Stimulated activated naive CD8-positive, alpha-beta T cell treated with anti-CD3 and anti-CD28 coated beads, Interleukin-15, Interleukin-2, amounts not matched to agents 100 U/mL and 50 U/mL, for 24 hours (primary cell): ENCODE measurements around the gene SDS.
A peak's percentile ranks its signal among the peaks of the same experiment; 100 is the strongest.

ENCODE experiments used
- ATAC-seq: fragments of 150-1000 bp; cut with Tn5 transposase; one replicate; pipeline ENCODE4 v1.10.0; 2021
- DNase-seq: peaks from one replicate; pipeline ENCODE4 v3.0.0; 2021

Gene SDS

GRCh38 chr12:113403435-113404415, at the start of gene SDS:
SDS (minus strand) TSS chr12:113403887; CDS start chr12:113399708, 4,179 bp downstream.
- ATAC-seq (peak; percentile 28), DNase-seq (no peak)

DNA sequence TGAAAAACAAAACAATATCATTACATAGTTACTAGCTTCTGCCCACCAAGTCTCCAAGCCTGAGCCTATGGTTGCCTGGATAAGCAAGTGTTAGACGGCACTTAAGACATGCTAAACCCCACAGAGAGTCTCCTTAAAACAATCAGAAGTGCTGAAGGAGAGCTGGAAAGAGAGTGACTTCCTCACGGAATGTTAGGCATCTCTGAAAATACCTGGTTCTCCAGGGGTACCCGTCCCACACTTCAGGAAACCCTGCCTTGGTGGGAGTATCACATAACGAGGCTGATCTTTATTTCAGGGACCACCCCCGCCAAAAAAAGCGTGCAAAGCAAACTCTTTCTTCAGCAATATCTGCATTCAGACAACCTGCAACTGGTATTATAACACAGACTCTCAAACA, 49.6 kb upstream of the SDS start:
- ATAC-seq = no peak
- DNase-seq = no peak

DNA sequence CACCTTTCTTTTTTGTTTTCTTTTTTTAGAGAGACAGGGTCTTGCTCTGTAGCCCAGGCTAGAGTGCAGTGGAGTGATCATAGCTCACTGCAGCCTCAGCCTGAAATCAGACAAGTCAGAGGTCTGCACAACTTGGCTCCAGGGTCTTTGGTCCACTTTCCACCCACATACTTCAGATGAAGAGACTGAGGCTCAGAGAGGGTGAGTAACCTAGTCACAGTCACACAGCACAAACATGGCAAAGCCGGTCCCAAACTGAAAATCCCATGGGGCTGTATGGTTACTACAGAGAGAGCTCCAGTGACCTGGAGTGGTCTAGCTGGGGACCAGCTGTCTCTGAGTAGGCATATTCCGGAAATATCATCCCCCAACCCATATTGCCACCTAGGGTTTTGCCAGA, 48.8 kb upstream of the SDS start:
- no peak for ATAC-seq

DNA sequence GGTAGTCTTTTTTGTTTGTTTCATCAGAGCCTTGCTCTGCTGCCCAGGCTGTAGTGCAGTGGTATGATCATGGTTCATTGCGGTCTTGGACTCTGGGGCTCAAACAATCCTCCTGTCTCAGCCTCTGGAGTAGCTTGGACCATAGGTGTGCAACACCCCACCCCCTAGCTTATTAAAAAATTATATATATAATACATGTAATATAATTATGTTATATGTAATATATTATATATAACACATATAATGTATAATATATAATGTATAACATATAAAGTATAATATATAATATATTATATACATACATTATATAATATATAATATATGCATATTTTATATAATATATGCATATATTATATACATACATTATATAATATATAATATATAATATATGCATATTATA, 46.2 kb upstream of the SDS start:
- ATAC-seq = no peak

More for the DNA sequence above, 48.8 kb upstream of the SDS start:
- no peak for DNase-seq

GRCh38 chr12:113449299-113449698, 45.6 kb upstream of the SDS start:
- DNase-seq (no peak), ATAC-seq (no peak)

More for the DNA sequence above, 46.2 kb upstream of the SDS start:
- DNase-seq = no peak

DNA sequence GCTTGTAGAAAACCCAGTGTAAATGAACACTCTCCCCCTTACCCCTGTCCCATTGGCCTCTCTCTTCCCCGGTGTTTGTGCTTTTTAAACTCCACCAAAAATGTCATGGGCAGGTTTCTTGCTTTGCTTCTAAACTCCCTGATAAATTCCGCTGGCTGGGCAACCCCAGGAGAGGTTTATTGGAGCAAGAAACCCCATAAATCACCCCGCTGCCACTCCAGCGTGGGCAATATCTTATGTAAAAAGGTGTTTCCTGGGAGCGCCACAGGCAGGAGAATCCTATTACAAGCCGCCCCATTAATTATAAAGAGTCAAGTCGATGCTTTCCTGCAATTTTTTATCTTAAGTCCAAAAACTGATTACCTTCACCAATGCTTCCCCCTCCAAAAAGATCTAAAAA, 45.2 kb upstream of the SDS start:
- DNase-seq = no peak

DNA sequence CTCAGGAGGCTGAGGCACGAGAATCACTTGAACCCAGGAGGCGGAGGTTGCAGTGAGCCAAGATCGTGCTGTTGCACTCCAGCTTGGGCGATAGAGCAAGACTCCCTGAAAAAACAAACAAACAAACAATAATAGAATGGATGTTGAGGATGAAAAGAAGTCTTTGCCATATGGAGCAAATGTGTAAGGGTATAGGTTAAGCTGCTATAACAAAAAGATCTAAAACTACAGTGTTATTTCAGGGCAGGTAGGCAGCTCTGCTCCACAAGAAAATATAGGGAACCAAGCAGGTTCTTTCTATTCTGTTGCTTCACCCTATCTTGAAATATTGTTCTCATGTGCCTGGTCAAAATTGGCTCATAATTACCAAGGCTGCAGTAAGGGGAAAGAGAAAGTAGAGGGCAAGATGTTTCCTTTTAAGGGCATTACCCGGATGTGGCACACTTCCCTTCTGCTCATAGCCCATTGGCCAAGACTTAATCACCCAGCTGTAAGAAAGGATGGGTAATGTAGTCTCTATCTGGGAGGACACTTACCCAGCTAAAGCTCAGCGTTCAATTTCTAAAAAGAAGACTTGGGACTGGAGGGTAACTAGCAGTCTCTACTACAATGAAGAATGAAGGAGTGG, 42.0 kb upstream of the SDS start:
- ATAC-seq (no peak), DNase-seq (no peak)

More for the DNA sequence above, 45.2 kb upstream of the SDS start:
- ATAC-seq = no peak

DNA sequence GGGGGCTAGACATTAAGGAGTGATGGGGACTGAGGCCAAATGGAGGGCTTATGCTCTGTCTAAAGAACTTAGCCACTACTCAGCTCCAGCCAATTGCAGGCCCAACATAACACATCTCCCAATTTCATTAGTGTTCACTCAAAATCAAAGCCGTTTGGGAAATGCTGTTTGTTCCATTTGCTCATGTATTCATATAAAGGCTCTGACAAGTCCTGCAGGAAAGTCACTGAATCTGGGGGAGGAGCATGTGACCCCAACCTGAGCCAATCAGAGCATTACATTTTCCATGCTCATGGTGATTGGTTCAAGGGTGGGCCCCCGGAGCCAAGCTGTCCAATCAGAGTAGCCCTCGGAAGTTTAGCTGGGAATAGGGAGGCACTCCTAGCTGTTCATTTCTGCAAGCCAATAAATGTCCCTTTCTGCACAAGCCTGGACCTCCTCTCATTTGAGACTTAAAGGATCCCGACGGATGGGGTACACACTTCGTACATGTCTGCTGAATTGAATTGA, 39.4 kb upstream of the SDS start:
- DNase-seq = no peak
- ATAC-seq = no peak

- ATAC-seq (no peak), DNase-seq (no peak)
Measured at GRCh38 chr12:113440947-113441782, 37.5 kb upstream of the SDS start.

GRCh38 chr12:113440336-113440735, 36.6 kb upstream of the SDS start:
- ATAC-seq (no peak), DNase-seq (no peak)

DNA sequence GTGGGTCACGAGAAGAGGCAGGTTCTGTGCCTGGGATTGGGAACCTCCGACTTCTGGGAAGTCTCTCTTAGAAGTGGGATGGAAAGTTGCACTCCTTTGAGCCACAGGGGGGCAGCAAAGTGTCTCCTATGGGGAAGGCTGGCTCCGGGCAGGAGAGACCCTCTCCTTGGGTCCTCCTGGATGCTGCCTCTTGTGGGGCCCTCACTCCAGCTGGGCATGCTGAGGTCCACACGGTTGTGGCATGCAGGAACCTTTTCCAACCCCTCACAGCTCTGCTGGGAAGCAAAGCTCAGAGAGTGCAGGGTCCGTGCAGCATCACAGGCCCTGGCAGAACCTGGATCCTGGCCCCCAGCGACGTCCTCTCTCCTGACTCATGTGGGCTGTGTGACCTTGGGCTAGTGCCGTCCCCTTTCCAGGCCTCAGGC, 35.9 kb upstream of the SDS start:
- ATAC-seq (peak; percentile 37), DNase-seq (peak; percentile 31)

GRCh38 chr12:113439301-113439597, 35.6 kb upstream of the SDS start:
- DNase-seq (no peak), ATAC-seq (no peak)

DNA sequence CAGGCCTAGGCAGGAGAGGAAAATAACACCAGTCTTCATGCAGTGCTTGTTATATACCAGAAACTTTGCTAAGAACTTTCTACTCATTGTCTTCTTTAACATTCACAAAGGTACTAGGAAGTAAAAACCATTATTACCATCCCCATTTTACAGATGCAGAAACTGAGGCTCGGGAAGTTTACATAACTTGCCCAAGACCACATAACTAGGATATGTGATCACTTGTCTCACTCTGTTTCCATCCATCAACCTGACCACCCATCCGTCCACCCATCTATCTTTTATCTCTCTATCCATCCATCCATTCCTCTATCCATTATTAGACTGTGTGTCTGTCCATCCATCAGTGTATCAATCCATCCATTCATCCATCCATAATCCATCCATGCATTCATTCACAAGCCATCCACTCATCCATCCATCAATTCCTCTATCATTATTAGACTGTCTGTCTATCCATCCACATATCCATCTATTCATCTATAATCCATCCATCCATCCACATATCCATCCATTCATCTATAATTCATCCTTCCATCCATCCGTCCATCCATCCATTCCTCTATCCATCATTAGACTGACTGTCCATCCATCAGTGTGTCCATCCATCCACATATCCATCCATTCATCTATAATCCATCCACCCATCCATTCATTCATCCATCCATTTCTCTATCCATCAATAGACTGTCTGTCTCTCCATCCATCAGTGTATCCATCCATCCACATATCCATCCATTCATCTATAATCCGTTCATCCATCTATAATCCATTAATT, 35.0 kb upstream of the SDS start:
- DNase-seq (no peak), ATAC-seq (no peak)

GRCh38 chr12:113437729-113438100, 34.0 kb upstream of the SDS start:
- no peak for ATAC-seq
- DNase-seq = no peak

GRCh38 chr12:113436993-113437728, 33.5 kb upstream of the SDS start:
- ATAC-seq = no peak
- no peak for DNase-seq

DNA sequence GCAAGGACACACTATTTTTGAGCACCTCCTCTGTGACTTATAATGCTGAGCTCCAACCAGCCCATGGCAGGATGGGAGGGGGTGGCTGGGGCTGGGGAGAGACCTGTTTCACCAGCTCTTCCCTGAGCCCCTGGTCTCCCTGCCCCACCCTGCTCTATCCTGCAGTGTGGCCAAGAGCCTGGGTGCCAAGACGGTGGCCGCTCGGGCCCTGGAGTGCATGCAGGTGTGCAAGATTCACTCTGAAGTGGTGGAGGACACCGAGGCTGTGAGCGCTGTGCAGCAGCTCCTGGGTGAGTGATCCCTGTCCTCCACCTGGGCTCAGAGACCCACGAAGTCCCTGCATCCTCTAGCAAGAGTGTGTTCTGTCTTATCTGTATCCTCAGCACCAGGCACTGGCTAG, 32.9 kb upstream of the SDS start:
- DNase-seq (no peak), ATAC-seq (no peak)

GRCh38 chr12:113435367-113435766, 31.7 kb upstream of the SDS start:
- ATAC-seq = no peak
- DNase-seq = no peak

DNA sequence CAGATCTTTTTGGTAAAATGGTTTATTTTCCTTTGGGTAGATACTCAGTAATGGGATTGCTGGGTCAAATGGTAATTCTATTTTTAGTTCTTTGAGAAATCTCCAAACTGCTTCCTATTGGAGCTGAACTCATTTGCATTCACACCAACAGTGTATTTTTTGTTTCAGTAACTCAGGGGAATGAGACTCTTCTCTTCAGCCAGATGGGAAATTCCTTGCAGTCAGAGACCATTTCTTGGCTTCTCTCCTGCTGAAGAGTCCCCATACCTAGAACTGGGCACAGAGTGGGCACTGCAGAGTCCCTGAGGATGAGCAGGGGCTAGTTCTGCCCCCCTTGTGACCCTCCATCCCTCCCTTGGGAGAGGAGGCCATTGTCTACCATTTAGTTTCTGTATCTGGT, 29.3 kb upstream of the SDS start:
- ATAC-seq (no peak), DNase-seq (no peak)

DNA sequence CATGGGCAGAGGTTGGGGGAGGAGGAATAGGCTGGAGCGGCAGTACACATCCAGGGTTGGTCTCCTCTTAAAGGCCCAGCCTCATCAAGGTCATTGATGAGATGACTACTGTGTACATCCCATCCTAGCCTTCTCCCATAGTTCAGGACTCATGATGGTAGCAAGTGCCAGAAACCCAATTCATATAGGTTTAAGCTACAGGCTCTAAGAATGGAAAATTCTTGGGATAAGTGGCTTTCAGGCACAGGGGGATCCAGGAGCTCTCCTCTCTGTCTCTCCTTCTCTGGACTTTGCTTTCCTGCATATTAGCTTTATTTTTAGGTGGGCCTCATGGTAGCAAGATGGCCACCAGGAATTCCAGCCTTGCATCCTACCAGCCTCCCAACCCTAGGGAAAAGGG, 24.8 kb upstream of the SDS start:
- no peak for ATAC-seq
- DNase-seq = no peak

GRCh38 chr12:113427882-113428281, 24.2 kb upstream of the SDS start:
- no peak for ATAC-seq
- no peak for DNase-seq

DNA sequence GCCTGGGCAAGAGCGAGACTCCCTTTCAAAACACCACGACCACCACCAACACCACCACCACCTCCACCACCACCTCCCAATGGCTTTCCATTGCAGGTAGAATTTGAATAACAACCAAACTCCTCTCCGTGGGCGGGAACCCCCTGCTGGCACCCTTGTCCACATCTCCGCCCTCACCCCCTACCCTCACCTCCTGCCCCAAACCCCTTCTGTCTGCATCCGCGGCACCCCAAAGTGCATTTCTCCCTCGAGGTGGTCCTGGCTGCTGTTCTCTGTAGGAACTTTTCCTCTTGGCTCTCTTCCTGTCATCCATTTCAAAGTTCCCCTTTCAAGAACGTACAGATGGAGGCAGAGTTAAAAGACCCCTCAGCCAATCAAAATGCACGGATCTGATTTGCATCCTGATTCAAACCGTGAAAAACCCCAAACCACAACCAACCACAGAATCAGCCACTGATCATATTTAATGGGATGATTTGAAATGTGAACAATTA, 22.3 kb upstream of the SDS start:
- DNase-seq (no peak), ATAC-seq (no peak)
